ENCODE results near the gene IRF7. TPM values are rescaled to one million over a fixed set of nuclear protein-coding genes. Genes with fewer than 3 reads are reported as not detected.
"Not testable (repeated sequence)": the region's sequence is repeated elsewhere in the genome, so short reads cannot be mapped to it uniquely, and the experiment has no call there.

The IRF7 gene
- total and polyA plus RNA-seq, 2 of the 4 experiments (the other 2 are of a cell fraction), result 1.6 to 4.5 TPM

DNA sequence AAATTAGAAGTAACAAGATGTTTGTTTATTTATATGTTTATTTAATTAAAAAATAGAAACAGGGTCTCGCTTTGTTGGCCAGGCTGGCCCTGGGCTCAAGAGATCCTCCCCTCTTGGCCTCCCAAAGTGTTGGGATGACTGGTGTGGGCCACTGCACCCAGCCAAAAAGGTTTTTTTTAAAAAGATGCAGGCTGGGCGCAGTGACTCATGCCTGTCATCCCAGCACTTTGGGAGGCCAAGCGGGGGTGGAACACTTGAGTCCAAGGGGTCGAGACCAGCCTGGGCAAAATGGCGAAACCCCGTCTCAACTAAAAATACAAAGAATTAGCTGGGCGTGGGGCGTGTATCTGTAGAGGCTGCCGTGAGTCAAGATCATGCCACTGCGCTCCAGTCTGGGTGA, 34.7 kb upstream of the IRF7 start:
- Histone ChIP-seq H3K27me3 (ENCODE audit: control insufficient read depth, insufficient read depth, low read length) (no peaks in the 10 kb centered on the region), H3K36me3 (ENCODE audit: control insufficient read depth, insufficient read depth, low read length) (peaks cover 21% of the 10 kb centered on the region; the same call in 1 of the 2 replicates), H3K23ac (ENCODE audit: low read depth, low read length) (no peak overlapping the region), H3K9me3 (ENCODE audit: control insufficient read depth, insufficient read depth, low read length) (no peaks in the 10 kb centered on the region), H2AK5ac (ENCODE audit: low read depth, low read length) (no peak overlapping the region), H3K56ac (ENCODE audit: extremely low read depth, insufficient read depth, low read length) (no peak overlapping the region), H4K91ac (ENCODE audit: insufficient read depth, low read depth, low read length) (no peak overlapping the region), H2BK15ac (ENCODE audit: low read depth, low read length) (no peak overlapping the region), H2AFZ (replicated peaks; ENCODE audit: low read length, poor library complexity) (no peak overlapping the region), H2BK120ac (ENCODE audit: low read depth, low read length) (no peak overlapping the region), H3K4me3 (ENCODE audit: insufficient read depth, low read depth, low read length) (no peak overlapping the region), H4K20me1 (ENCODE audit: insufficient read depth, low read length) (no peaks in the 10 kb centered on the region), H3K27ac (ENCODE audit: insufficient read depth, low read length) (no peak overlapping the region), H3K4ac (ENCODE audit: low read depth, low read length) (no peak overlapping the region), H2BK20ac (ENCODE audit: low read depth, low read length) (no peak overlapping the region), H3K18ac (ENCODE audit: low read depth, low read length) (no peak overlapping the region), H3K79me1 (ENCODE audit: low read depth in 1 of 2, low read length in 2 of 2) (no peaks in the 10 kb centered on the region; a peak in 1 of 4 replicates), H4K8ac (ENCODE audit: low read depth in 2 of 2, low read length in 2 of 2) (no peak overlapping the region), H4K5ac (ENCODE audit: low read depth, low read length) (no peak overlapping the region), H3K9me1 (ENCODE audit: insufficient read depth, low read length) (no peaks in the 10 kb centered on the region), H3K9ac (ENCODE audit: low read depth, low read length) (no peak overlapping the region), H2BK5ac (ENCODE audit: low read depth, low read length, poor library complexity, severe bottlenecking) (no peak overlapping the region), H3K14ac (replicated peaks; ENCODE audit: low read depth, low read length) (no peak overlapping the region), H2AK9ac (replicated peaks; ENCODE audit: low read depth, low read length, poor library complexity) (no peak overlapping the region), H3K4me1 (ENCODE audit: control insufficient read depth, insufficient read depth, low read length) (peaks cover 3% of the 10 kb centered on the region), H3K4me2 (ENCODE audit: low read depth, low read length) (no peak overlapping the region)
- CTCF ChIA-PET, result interaction anchor here (0.6 kb wide), 1 partner anchor 82 kb away, joined by 5 read pairs; no protein-coding TSS in a partner anchor
- peak; percentile 64 for ATAC-seq (ENCODE audit: low read depth)
- in situ Hi-C loops (cut with MboI; ENCODE audit: low sequenced_read_pairs) (no loop called here), intact Hi-C loops (cut with micrococcal nuclease) (no loop called here), dilution Hi-C loops (cut with HindIII; ENCODE audit: low sequenced_read_pairs, unreplicated experiment) (no loop called here)
- POLR2A ChIA-PET (ENCODE audit: unreplicated experiment), result no interaction called here
- 80% methylated on average over 1 of the region's 10 CpGs; no CpG with 5 or more reads in 1 of the 2 experiments for WGBS, 2 experiments (ENCODE audit: extremely low coverage in 2 of 2, insufficient read length in 1 of 2)
- DNase-seq, result peak; percentile 40
- TF ChIP-seq CEBPB (IDR thresholded peaks at IDR 0.05; ENCODE audit: low read depth, low read length), result no peak
- TF ChIP-seq RAD21 (IDR thresholded peaks at IDR 0.05; ENCODE audit: low read length), result no peak
- no TSS peak for BruUV-seq (replicated peaks)

DNA sequence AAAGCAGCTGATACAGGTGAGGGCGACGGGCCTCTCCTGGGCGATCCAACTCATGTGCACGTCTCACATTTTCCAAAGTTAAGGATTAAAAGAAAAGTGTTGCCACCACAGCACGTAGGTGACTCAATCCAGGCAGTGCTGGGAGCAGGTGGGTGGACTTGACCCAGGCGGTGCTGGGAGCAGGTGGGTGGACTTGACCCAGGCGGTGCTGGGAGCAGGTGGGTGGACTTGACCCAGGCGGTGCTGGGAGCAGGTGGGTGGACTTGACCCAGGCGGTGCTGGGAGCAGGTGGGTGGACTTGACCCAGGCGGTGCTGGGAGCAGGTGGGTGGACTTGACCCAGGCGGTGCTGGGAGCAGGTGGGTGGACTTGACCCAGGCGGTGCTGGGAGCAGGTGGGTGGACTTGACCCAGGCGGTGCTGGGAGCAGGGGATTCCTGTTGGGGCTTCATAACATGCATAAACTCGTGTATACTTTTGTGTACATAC, 32.0 kb upstream of the IRF7 start:
- H2AK5ac ChIP-seq (ENCODE audit: low read depth, low read length); ATAC-seq (ENCODE audit: low read depth); H3K9ac ChIP-seq (ENCODE audit: low read depth, low read length); H3K27ac ChIP-seq (ENCODE audit: insufficient read depth, low read length); H4K5ac ChIP-seq (ENCODE audit: low read depth, low read length); H3K9me3 ChIP-seq (ENCODE audit: control insufficient read depth, insufficient read depth, low read length); H2AK9ac ChIP-seq (replicated peaks; ENCODE audit: low read depth, low read length, poor library complexity); H3K18ac ChIP-seq (ENCODE audit: low read depth, low read length); H3K4me3 ChIP-seq (ENCODE audit: insufficient read depth, low read depth, low read length); H3K79me1 ChIP-seq (ENCODE audit: low read depth in 1 of 2, low read length in 2 of 2); in situ Hi-C loops (cut with MboI; ENCODE audit: low sequenced_read_pairs); H3K4ac ChIP-seq (ENCODE audit: low read depth, low read length); intact Hi-C loops (cut with micrococcal nuclease); H3K23ac ChIP-seq (ENCODE audit: low read depth, low read length); H3K4me1 ChIP-seq (ENCODE audit: control insufficient read depth, insufficient read depth, low read length); H4K8ac ChIP-seq (ENCODE audit: low read depth in 2 of 2, low read length in 2 of 2); H3K56ac ChIP-seq (ENCODE audit: extremely low read depth, insufficient read depth, low read length); H2BK120ac ChIP-seq (ENCODE audit: low read depth, low read length); H3K9me1 ChIP-seq (ENCODE audit: insufficient read depth, low read length); H4K20me1 ChIP-seq (ENCODE audit: insufficient read depth, low read length); BruUV-seq (replicated peaks); H3K27me3 ChIP-seq (ENCODE audit: control insufficient read depth, insufficient read depth, low read length); H3K4me2 ChIP-seq (ENCODE audit: low read depth, low read length); H2BK15ac ChIP-seq (ENCODE audit: low read depth, low read length); H4K91ac ChIP-seq (ENCODE audit: insufficient read depth, low read depth, low read length); H2AFZ ChIP-seq (replicated peaks; ENCODE audit: low read length, poor library complexity); H3K14ac ChIP-seq (replicated peaks; ENCODE audit: low read depth, low read length); POLR2A ChIA-PET (ENCODE audit: unreplicated experiment); H2BK5ac ChIP-seq (ENCODE audit: low read depth, low read length, poor library complexity, severe bottlenecking); H2BK20ac ChIP-seq (ENCODE audit: low read depth, low read length); dilution Hi-C loops (cut with HindIII; ENCODE audit: low sequenced_read_pairs, unreplicated experiment); CTCF ChIA-PET; DNase-seq: not testable (repeated sequence)
- 94% methylated on average over 4 of the region's 14 CpGs; no CpG with 5 or more reads in 1 of the 2 experiments for WGBS, 2 experiments (ENCODE audit: extremely low coverage in 2 of 2, insufficient read length in 1 of 2)
- H3K36me3 ChIP-seq (ENCODE audit: control insufficient read depth, insufficient read depth, low read length), result peaks cover 24% of the 10 kb centered on the region
